Embryonic facial prominence (tissue), 1 donor: ENCODE measurements around the gene CADPS.
A peak's percentile ranks its signal among the peaks of the same experiment; 100 is the strongest.

ENCODE experiments used
- DNase-seq: peaks from one replicate; pipeline ENCODE4 v3.0.0-alpha.2; 2016; ENCODE audit errors: extremely low spot score

The CADPS gene

GRCh38 chr3:62638316-62638715 is 236.9 kb downstream of the CADPS start:
- no peak for DNase-seq

GRCh38 chr3:62636235-62636826 is 238.9 kb downstream of the CADPS start:
- DNase-seq = no peak

- DNase-seq = no peak
Observed at GRCh38 chr3:62632510-62633294, 242.5 kb downstream of the CADPS start.

GRCh38 chr3:62631488-62631887 is 243.7 kb downstream of the CADPS start:
- no peak for DNase-seq

GRCh38 chr3:62630664-62631063 is 244.6 kb downstream of the CADPS start:
- no peak for DNase-seq

- DNase-seq = no peak
Observed at GRCh38 chr3:62625268-62625667, 249.9 kb downstream of the CADPS start.

- DNase-seq = no peak
Observed at GRCh38 chr3:62624185-62624584, 251.0 kb downstream of the CADPS start.

GRCh38 chr3:62622553-62623174 is 252.6 kb downstream of the CADPS start:
- peak; percentile 44 for DNase-seq

GRCh38 chr3:62621925-62622324 is 253.3 kb downstream of the CADPS start:
- no peak for DNase-seq

- DNase-seq = no peak
Observed at GRCh38 chr3:62621176-62621575, 254.0 kb downstream of the CADPS start.

- DNase-seq = no peak
Observed at GRCh38 chr3:62615258-62615849, 259.9 kb downstream of the CADPS start.

- no peak for DNase-seq
Observed at GRCh38 chr3:62614527-62614926, 260.7 kb downstream of the CADPS start.

- no peak for DNase-seq
Observed at GRCh38 chr3:62611541-62612240, 263.5 kb downstream of the CADPS start.

GRCh38 chr3:62607287-62608029 is 267.8 kb downstream of the CADPS start:
- no peak for DNase-seq

- DNase-seq = no peak
Observed at GRCh38 chr3:62605413-62606068, 269.7 kb downstream of the CADPS start.

- no peak for DNase-seq
Observed at GRCh38 chr3:62604751-62605351, 270.4 kb downstream of the CADPS start.

GRCh38 chr3:62604298-62604697 is 270.9 kb downstream of the CADPS start:
- no peak for DNase-seq

- DNase-seq = no peak
Observed at GRCh38 chr3:62602987-62603386, 272.2 kb downstream of the CADPS start.

- no peak for DNase-seq
Observed at GRCh38 chr3:62602129-62602770, 273.0 kb downstream of the CADPS start.
